Keratinocyte (primary cell): ENCODE measurements around the gene GRIA3. TPM values are rescaled to one million over a fixed set of nuclear protein-coding genes. Genes with fewer than 3 reads are reported as not detected.

Experiments
- DNase-seq: peaks from one replicate; pipeline ENCODE4 v3.0.0-alpha.2; 2011; ENCODE audit warnings: low read depth, missing footprints, low spot score
- FAIRE-seq: peaks from 2 replicates; lab custom pipeline; 2011; peaks lifted over from hg19 to GRCh38; lab: Jason Lieb, UNC
- H2AFZ ChIP-seq: 2 replicates; pipeline ENCODE4 v1.6.0; 2012; ENCODE audit warnings: low read length, control low read depth, inconsistent platforms; ENCODE audit not compliant: control insufficient read depth
- H3K27ac ChIP-seq: 2 replicates; pipeline ENCODE4 v1.5.1; 2011; ENCODE audit warnings: low read length; ENCODE audit not compliant: control insufficient read depth, insufficient read depth
- H3K27me3 ChIP-seq: 3 replicates; pipeline ENCODE4 v1.6.0; 2011; ENCODE audit warnings: low read length; ENCODE audit not compliant: control insufficient read depth, insufficient read depth; ENCODE audit errors: extremely low read depth
- H3K36me3 ChIP-seq, 2 experiments: 2 replicates in 1 of 2; 3 replicates in 1 of 2; pipeline ENCODE4 v1.5.1; 2011; ENCODE audit warnings: low read length in 2 of 2, mild to moderate bottlenecking in 1 of 2; ENCODE audit not compliant: control insufficient read depth in 2 of 2, insufficient read depth in 2 of 2; ENCODE audit errors: extremely low read depth in 1 of 2
- H3K4me1 ChIP-seq: 3 replicates; pipeline ENCODE4 v1.5.1; 2011; ENCODE audit warnings: low read length; ENCODE audit not compliant: control insufficient read depth, insufficient read depth; ENCODE audit errors: extremely low read depth
- H3K4me2 ChIP-seq: 3 replicates; pipeline ENCODE4 v1.6.0; 2011; ENCODE audit warnings: low read depth, low read length; ENCODE audit not compliant: control insufficient read depth, insufficient read depth; ENCODE audit errors: extremely low read depth
- H3K4me3 ChIP-seq, 3 experiments: fragments of 200-600 bp in 1 of 3; sonication (generic) in 1 of 3; 2 replicates in 2 of 3; 3 replicates in 1 of 3; pipeline ENCODE4 v1.5.1; 2011 to 2016; ENCODE audit warnings: low read length in 3 of 3, mild to moderate bottlenecking in 3 of 3, control low read depth in 2 of 3, inconsistent platforms in 1 of 3, low read depth in 1 of 3, mixed read lengths in 1 of 3, mixed run types in 1 of 3, moderate library complexity in 1 of 3; ENCODE audit not compliant: control insufficient read depth in 2 of 3, insufficient read depth in 2 of 3; ENCODE audit errors: extremely low read depth in 1 of 3
- H3K79me2 ChIP-seq: 2 replicates; pipeline ENCODE4 v1.6.0; 2012; ENCODE audit warnings: low read length; ENCODE audit not compliant: control insufficient read depth, insufficient read depth
- H3K9ac ChIP-seq: 3 replicates; pipeline ENCODE4 v1.6.0; 2011; ENCODE audit warnings: low read length; ENCODE audit not compliant: control insufficient read depth, insufficient read depth; ENCODE audit errors: extremely low read depth
- H3K9me1 ChIP-seq: 3 replicates; pipeline ENCODE4 v1.6.0; 2011; ENCODE audit warnings: low read length; ENCODE audit not compliant: control insufficient read depth, insufficient read depth; ENCODE audit errors: extremely low read depth
- H3K9me3 ChIP-seq: 2 replicates; pipeline ENCODE4 v1.5.1; 2012; ENCODE audit warnings: low read depth, low read length; ENCODE audit not compliant: control insufficient read depth
- H4K20me1 ChIP-seq: 3 replicates; pipeline ENCODE4 v1.6.0; 2011; ENCODE audit warnings: low read length; ENCODE audit not compliant: control insufficient read depth, insufficient read depth; ENCODE audit errors: extremely low read depth
- EZH2 ChIP-seq: IDR thresholded peaks from one replicate; pipeline ENCODE4 v1.6.1; 2012; ENCODE audit warnings: inconsistent platforms, mild to moderate bottlenecking, low read length, moderate library complexity
- dilution Hi-C: fragments of 300-500 bp; cut with MboI; formaldehyde crosslinking; loops from one replicate; pipeline ENCODE4 v1.7.0; 2020; ENCODE audit warnings: low sequenced_read_pairs; ENCODE audit not compliant: extremely low pct_ligation_motif_present
- polyA plus RNA-seq, 5 experiments: library from polyadenylated mRNA; depleted of rRNA in 3 of 5; stranded (reverse) in 3 of 5; stranded (forward) in 1 of 5; unstranded in 1 of 5; fragments of >200 nt; gene quantifications; 1 replicate in 1 of 5; 2 replicates in 3 of 5; 3 replicates in 1 of 5; pipeline versions ENCODE4 v1.2.1 to v1.2.3, GENCODE V29; 2011 to 2012; ENCODE audit warnings: missing spikeins in 2 of 5, low read depth in 1 of 5, low replicate concordance in 1 of 5
- TF ChIP-seq, protein P1 (sequence below), 3 experiments: IDR thresholded peaks in 1 of 3; conservative IDR thresholded peaks in 1 of 3; optimal IDR thresholded peaks in 1 of 3; 2 replicates in 2 of 3; 3 replicates in 1 of 3; pipeline versions ENCODE3 to v1.5.1; 2011; ENCODE audit warnings: low read length in 3 of 3, mild to moderate bottlenecking in 3 of 3, moderate library complexity in 2 of 3, control low read depth in 1 of 3, inconsistent platforms in 1 of 3; ENCODE audit not compliant: insufficient read depth in 2 of 3; ENCODE audit errors: extremely low read depth in 1 of 3

The GRIA3 gene
- polyA plus RNA-seq, 1 donor (not counting 4 experiments of a cell fraction or from before 2014, with no cell fraction given), result not detected

DNA sequence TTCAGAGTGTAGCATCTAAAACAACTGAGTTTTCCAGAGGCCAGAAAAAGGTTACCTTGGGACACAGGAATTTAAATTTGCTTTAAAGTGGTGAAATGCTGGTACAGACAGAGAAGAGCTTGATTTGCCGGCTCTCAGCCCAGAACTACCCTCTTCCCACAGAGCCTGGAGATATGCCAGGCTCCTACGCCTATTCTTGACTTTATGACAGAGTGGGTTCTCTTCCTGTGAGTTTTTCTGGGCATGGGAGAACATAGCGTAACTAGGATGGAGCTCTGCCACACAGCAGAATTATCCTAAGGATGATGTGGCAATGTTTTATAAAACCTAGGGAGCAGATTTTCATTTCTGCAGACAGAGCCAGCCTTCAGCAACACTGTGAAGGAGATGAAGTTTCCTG is 241.8 kb downstream of the GRIA3 start:
- no peak overlapping the region for H3K4me3 ChIP-seq
- TF ChIP-seq EZH2, result no peak
- TF ChIP-seq, protein P1, sequence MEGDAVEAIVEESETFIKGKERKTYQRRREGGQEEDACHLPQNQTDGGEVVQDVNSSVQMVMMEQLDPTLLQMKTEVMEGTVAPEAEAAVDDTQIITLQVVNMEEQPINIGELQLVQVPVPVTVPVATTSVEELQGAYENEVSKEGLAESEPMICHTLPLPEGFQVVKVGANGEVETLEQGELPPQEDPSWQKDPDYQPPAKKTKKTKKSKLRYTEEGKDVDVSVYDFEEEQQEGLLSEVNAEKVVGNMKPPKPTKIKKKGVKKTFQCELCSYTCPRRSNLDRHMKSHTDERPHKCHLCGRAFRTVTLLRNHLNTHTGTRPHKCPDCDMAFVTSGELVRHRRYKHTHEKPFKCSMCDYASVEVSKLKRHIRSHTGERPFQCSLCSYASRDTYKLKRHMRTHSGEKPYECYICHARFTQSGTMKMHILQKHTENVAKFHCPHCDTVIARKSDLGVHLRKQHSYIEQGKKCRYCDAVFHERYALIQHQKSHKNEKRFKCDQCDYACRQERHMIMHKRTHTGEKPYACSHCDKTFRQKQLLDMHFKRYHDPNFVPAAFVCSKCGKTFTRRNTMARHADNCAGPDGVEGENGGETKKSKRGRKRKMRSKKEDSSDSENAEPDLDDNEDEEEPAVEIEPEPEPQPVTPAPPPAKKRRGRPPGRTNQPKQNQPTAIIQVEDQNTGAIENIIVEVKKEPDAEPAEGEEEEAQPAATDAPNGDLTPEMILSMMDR (optimal IDR thresholded peaks at IDR 0.05 in 1 of 3, IDR thresholded peaks at IDR 0.05 in 1 of 3, conservative IDR thresholded peaks at IDR 0.05 in 1 of 3; ENCODE audit: extremely low read depth in 1 of 3, insufficient read depth in 2 of 3, low read length in 3 of 3), result no peak
- no peak overlapping the region for H3K27ac ChIP-seq
- H3K4me2 ChIP-seq, result no peak overlapping the region
- H3K9me1 ChIP-seq, result no peaks in the 10 kb centered on the region
- dilution Hi-C loops, result no loop called here
- FAIRE-seq (no peak), DNase-seq (no peak)
- no peaks in the 10 kb centered on the region for H3K4me1 ChIP-seq
- H3K36me3 ChIP-seq, result no peaks in the 10 kb centered on the region
- no peaks in the 10 kb centered on the region for H4K20me1 ChIP-seq
- no peak overlapping the region for H2AFZ ChIP-seq
- H3K9ac ChIP-seq, result no peak overlapping the region
- H3K79me2 ChIP-seq, result no peaks in the 10 kb centered on the region
- H3K9me3 ChIP-seq, result no peaks in the 10 kb centered on the region
- no peaks in the 10 kb centered on the region for H3K27me3 ChIP-seq

DNA sequence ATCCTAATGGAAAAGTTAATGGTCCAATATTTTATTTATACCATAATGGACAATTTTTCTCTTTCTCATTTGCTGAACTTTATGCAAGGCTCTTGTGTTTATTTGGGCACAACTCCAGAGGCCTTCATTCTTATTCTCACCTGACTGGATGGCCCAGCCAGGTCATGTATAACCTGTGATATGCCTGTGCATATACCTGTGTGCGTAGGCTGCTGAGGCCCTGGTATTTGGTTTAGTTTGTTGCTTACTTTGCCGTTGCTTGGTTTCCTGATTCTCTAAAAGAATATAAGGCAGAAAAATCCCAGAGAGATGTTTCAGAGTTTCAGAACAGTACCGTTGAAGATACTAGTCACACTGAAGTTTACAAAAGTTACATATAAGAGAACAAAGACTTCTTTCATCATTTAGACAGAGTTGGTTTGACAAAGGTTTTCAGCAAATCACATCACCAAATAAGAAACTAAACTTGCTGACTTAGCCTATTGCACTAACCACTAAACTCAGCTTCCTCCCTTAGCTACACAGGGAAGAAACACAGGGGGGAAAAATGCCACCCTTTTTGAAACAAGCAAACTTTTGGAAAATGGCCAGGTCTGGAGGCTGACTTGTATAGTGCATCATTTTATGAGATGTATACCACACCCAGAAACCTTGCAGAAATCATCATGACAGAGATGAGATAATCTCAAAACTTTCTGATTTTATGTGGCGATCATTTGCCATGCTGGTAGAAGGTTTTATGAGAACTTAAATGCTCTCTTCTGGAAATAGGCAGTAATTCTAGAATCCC is 248.5 kb downstream of the GRIA3 start:
- Histone ChIP-seq H3K27ac (no peak overlapping the region), H3K36me3 (no peaks in the 10 kb centered on the region), H3K4me3 (no peak overlapping the region), H3K9me1 (no peaks in the 10 kb centered on the region), H3K27me3 (no peaks in the 10 kb centered on the region), H3K9ac (no peak overlapping the region), H3K9me3 (no peaks in the 10 kb centered on the region), H3K4me2 (no peak overlapping the region), H3K4me1 (no peaks in the 10 kb centered on the region), H4K20me1 (no peaks in the 10 kb centered on the region), H3K79me2 (no peaks in the 10 kb centered on the region), H2AFZ (no peak overlapping the region)
- DNase-seq, result no peak
- no peak for TF ChIP-seq EZH2
- TF ChIP-seq, protein P1 (optimal IDR thresholded peaks at IDR 0.05 in 1 of 3, IDR thresholded peaks at IDR 0.05 in 1 of 3, conservative IDR thresholded peaks at IDR 0.05 in 1 of 3; ENCODE audit: extremely low read depth in 1 of 3, insufficient read depth in 2 of 3, low read length in 3 of 3), result no peak
- no peak for FAIRE-seq
- dilution Hi-C loops, result no loop called here
